Measurements from ENCODE around the gene SPAG6. TPM values are rescaled to one million over a fixed set of nuclear protein-coding genes. Genes with fewer than 3 reads are reported as not detected.

Gene SPAG6
- polyA plus RNA-seq, 3 donors, result 0.11 to 0.13 TPM; not detected in 1

DNA sequence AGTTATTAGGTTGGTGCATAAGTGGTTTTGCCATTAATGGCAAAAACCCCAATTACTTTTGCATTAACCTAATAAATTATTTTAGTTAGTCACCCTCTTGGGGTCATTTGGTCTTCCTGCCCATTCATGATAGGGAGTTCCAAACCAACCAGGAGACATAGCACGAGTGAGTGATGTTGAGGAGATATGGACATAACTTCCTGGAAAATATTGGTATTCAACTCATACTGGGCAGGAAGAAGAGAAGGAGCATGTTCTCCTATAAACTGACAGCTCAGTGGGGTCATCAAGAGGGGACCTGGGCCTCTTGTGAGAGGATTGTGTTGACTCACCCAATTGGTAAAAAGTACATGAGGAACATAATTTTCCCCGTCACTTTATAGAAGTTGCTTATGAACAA is 23.7 kb downstream of the SPAG6 start:
- Histone ChIP-seq H3K4me2 (replicated peaks; ENCODE audit: extremely low read depth, low read length, poor library complexity, severe bottlenecking) (no peak overlapping the region), H3K79me2 (ENCODE audit: insufficient read depth, low read length) (no peaks in the 10 kb centered on the region), H3K27ac (ENCODE audit: low read depth in 1 of 2, low read length in 2 of 2) (peak overlapping the region in 1 of 2 donors; percentile 71), H3K4me1 (ENCODE audit: control insufficient read depth in 1 of 2, insufficient read depth in 2 of 2, low read length in 2 of 2) (peaks cover 14 to 19% of the 10 kb centered on the region in 2 donors), H3K27me3 (ENCODE audit: control insufficient read depth in 2 of 2, insufficient read depth in 2 of 2, low read length in 2 of 2) (no peaks in the 10 kb centered on the region), H3K9ac (ENCODE audit: insufficient read depth, low read length, poor library complexity, severe bottlenecking) (peak overlapping the region; percentile 2), H3K36me3 (replicated peaks in 1 of 2; ENCODE audit: control insufficient read depth in 1 of 2, insufficient read depth in 2 of 2, low read length in 2 of 2) (no peaks in the 10 kb centered on the region), H4K20me1 (ENCODE audit: insufficient read depth, low read length) (no peaks in the 10 kb centered on the region), H2AFZ (ENCODE audit: insufficient read depth, low read depth, low read length, poor library complexity, severe bottlenecking) (no peak overlapping the region), H3K9me3 (replicated peaks in 1 of 2; ENCODE audit: control insufficient read depth in 1 of 2, insufficient read depth in 1 of 2, low read length in 2 of 2) (no peaks in the 10 kb centered on the region), H3K4me3 (replicated peaks in 1 of 3; ENCODE audit: low read depth in 2 of 3, low read length in 3 of 3) (no peak overlapping the region)
- TF ChIP-seq, protein P1, sequence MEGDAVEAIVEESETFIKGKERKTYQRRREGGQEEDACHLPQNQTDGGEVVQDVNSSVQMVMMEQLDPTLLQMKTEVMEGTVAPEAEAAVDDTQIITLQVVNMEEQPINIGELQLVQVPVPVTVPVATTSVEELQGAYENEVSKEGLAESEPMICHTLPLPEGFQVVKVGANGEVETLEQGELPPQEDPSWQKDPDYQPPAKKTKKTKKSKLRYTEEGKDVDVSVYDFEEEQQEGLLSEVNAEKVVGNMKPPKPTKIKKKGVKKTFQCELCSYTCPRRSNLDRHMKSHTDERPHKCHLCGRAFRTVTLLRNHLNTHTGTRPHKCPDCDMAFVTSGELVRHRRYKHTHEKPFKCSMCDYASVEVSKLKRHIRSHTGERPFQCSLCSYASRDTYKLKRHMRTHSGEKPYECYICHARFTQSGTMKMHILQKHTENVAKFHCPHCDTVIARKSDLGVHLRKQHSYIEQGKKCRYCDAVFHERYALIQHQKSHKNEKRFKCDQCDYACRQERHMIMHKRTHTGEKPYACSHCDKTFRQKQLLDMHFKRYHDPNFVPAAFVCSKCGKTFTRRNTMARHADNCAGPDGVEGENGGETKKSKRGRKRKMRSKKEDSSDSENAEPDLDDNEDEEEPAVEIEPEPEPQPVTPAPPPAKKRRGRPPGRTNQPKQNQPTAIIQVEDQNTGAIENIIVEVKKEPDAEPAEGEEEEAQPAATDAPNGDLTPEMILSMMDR (IDR thresholded peaks at IDR 0.05), result no peak
- no peak overlapping the region for H3K4me3 Mint-ChIP-seq
- H3K9me3 Mint-ChIP-seq, result peaks cover 0 to 2% (median 0%) of the 10 kb centered on the region in 7 donors
- no peaks in the 10 kb centered on the region for H3K36me3 Mint-ChIP-seq
- intact Hi-C loops (cut with micrococcal nuclease), result no loop called here
- H3K27ac Mint-ChIP-seq, result peak overlapping the region; percentile 54 to 92 (median 89)
- H3K27me3 Mint-ChIP-seq (ENCODE audit: low read depth in 3 of 3), result peaks cover 0 to 2% (median 0%) of the 10 kb centered on the region in 3 donors
- WGBS (ENCODE audit: insufficient coverage), result no CpG with 5 or more reads among the region's 2 CpGs
- peak; percentile 38 to 73 (median 38) for DNase-seq
- peaks cover 23% of the 10 kb centered on the region for H3K4me1 Mint-ChIP-seq

DNA sequence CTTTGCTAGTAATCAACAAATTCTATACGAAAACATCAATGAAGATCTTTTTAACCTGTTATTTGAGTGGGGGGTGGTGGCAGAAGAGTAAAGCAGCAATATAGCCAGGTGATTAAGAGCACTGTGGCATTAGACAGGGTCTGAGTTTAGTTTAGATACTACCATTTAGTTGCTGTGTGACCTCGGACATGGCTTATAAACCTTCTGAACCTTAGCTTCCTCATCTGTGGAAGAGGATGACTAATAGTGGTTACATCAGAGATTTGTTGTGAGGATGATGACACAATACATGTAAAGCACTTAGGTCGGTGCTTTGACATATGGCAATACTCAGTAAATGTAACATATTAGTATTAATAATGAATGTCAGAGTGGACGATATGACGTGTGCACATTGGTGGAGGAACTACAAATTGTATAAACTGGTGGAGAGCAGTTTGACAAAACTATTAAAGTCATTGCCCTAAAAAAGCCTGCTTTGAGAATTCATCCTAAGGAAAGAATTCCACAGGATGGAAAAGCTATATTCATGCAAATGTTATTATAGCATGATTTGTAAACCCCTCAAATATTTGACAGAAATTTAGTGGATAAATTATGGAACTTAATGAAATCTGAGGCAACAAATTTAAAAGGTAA is 24.3 kb downstream of the SPAG6 start:
- Histone ChIP-seq H3K9me3 (replicated peaks in 1 of 2; ENCODE audit: control insufficient read depth in 1 of 2, insufficient read depth in 1 of 2, low read length in 2 of 2) (no peaks in the 10 kb centered on the region), H3K27ac (ENCODE audit: low read depth in 1 of 2, low read length in 2 of 2) (peak overlapping the region in 1 of 2 donors; percentile 71), H3K36me3 (replicated peaks in 1 of 2; ENCODE audit: control insufficient read depth in 1 of 2, insufficient read depth in 2 of 2, low read length in 2 of 2) (no peaks in the 10 kb centered on the region), H3K27me3 (ENCODE audit: control insufficient read depth in 2 of 2, insufficient read depth in 2 of 2, low read length in 2 of 2) (no peaks in the 10 kb centered on the region), H3K4me2 (replicated peaks; ENCODE audit: extremely low read depth, low read length, poor library complexity, severe bottlenecking) (no peak overlapping the region), H3K4me3 (replicated peaks in 1 of 3; ENCODE audit: low read depth in 2 of 3, low read length in 3 of 3) (no peak overlapping the region), H3K4me1 (ENCODE audit: control insufficient read depth in 1 of 2, insufficient read depth in 2 of 2, low read length in 2 of 2) (peaks cover 14 to 19% of the 10 kb centered on the region in 2 donors), H4K20me1 (ENCODE audit: insufficient read depth, low read length) (no peaks in the 10 kb centered on the region), H2AFZ (ENCODE audit: insufficient read depth, low read depth, low read length, poor library complexity, severe bottlenecking) (no peak overlapping the region), H3K79me2 (ENCODE audit: insufficient read depth, low read length) (no peaks in the 10 kb centered on the region), H3K9ac (ENCODE audit: insufficient read depth, low read length, poor library complexity, severe bottlenecking) (peak overlapping the region; percentile 2)
- Mint-ChIP-seq H3K27ac (peak overlapping the region; percentile 54 to 92 (median 89)), H3K4me3 (no peak overlapping the region), H3K36me3 (no peaks in the 10 kb centered on the region), H3K9me3 (peaks cover 0 to 2% (median 0%) of the 10 kb centered on the region in 7 donors), H3K27me3 (ENCODE audit: low read depth in 3 of 3) (peaks cover 0 to 2% (median 0%) of the 10 kb centered on the region in 3 donors), H3K4me1 (peaks cover 23% of the 10 kb centered on the region)
- 0% methylated on average over 1 of the region's 5 CpGs for WGBS (ENCODE audit: insufficient coverage)
- intact Hi-C loops (cut with micrococcal nuclease), result loop anchor here (10.0 kb wide), 1 partner anchor 65 kb away; no protein-coding TSS in a partner anchor
- DNase-seq, result peak; percentile 88 to 97 (median 96)
- TF ChIP-seq, protein P1 (IDR thresholded peaks at IDR 0.05), result no peak

Measured in CD14-positive monocyte (primary cell).